B cell (primary cell): ENCODE data around the gene FAM170B. TPM values are rescaled to one million over a fixed set of nuclear protein-coding genes. Genes with fewer than 3 reads are reported as not detected.

Source experiments
- ATAC-seq: fragments of 200-7000 bp; cut with Tn5 transposase; one replicate; pipeline ENCODE4 v1.10.0; 2021; ENCODE audit warnings: low read depth, mild to moderate bottlenecking, moderate number of reproducible peaks, moderate library complexity
- CTCF ChIA-PET: fragments of 350-600 bp; sonication (Branson Sonifier 250); formaldehyde crosslinking; loops from one replicate; lab custom pipeline; 2021; ENCODE audit warnings: antibody characterized with exemption, inconsistent platforms; lab: Charles Lee
- POLR2A ChIA-PET: fragments of 350-600 bp; sonication (Branson Sonifier 250); formaldehyde crosslinking; loops from one replicate; lab custom pipeline; 2021; ENCODE audit warnings: antibody characterized with exemption; lab: Charles Lee
- DNase-seq: peaks from one replicate; pipeline ENCODE4 v3.0.0; 2013
- H2AFZ ChIP-seq: 2 replicates; pipeline ENCODE4 v1.6.1; 2012; ENCODE audit warnings: mild to moderate bottlenecking, low read depth, low read length; ENCODE audit not compliant: insufficient read depth, poor library complexity, severe bottlenecking
- H3K27ac ChIP-seq, 2 donors: 1 replicate in 1 of 2; 2 replicates in 1 of 2; pipeline ENCODE4 v1.5.1; 2012 to 2013; ENCODE audit warnings: low read length in 2 of 2, mild to moderate bottlenecking in 2 of 2, moderate library complexity in 1 of 2
- H3K27me3 ChIP-seq, 4 experiments: fragments of 200-600 bp in 1 of 4; sonication (generic) in 1 of 4; replicated peaks in 1 of 4; 1 replicate in 2 of 4; 2 replicates in 2 of 4; pipeline versions ENCODE4 v1.6.1 to v1.7.0; 2013 to 2016; ENCODE audit warnings: low read length in 3 of 4, mild to moderate bottlenecking in 2 of 4, mixed read lengths in 1 of 4, moderate library complexity in 1 of 4; ENCODE audit not compliant: insufficient read depth in 4 of 4, control insufficient read depth in 3 of 4; ENCODE audit errors: control extremely low read depth in 1 of 4
- H3K36me3 ChIP-seq, 2 experiments: replicated peaks in 1 of 2; 1 replicate in 1 of 2; 2 replicates in 1 of 2; pipeline versions ENCODE4 v1.6.1 to v1.7.1; 2013; ENCODE audit warnings: low read length in 1 of 2; ENCODE audit not compliant: insufficient read depth in 2 of 2, control insufficient read depth in 1 of 2; ENCODE audit errors: control extremely low read depth in 1 of 2, extremely low read depth in 1 of 2
- H3K4me1 ChIP-seq, 2 donors: fragments of 200-600 bp in 1 of 2; sonication (generic) in 1 of 2; 1 replicate in 1 of 2; 2 replicates in 1 of 2; pipeline versions ENCODE4 v1.5.1 to v1.6.1; 2013 to 2017; ENCODE audit warnings: low read length in 2 of 2; ENCODE audit not compliant: control insufficient read depth in 2 of 2, insufficient read depth in 2 of 2
- H3K4me2 ChIP-seq: replicated peaks from 2 replicates; pipeline ENCODE3; 2012; ENCODE audit warnings: mild to moderate bottlenecking, low read depth, low read length; ENCODE audit not compliant: poor library complexity, severe bottlenecking
- H3K4me3 ChIP-seq, 5 experiments: fragments of 200-600 bp in 1 of 5; sonication (generic) in 1 of 5; 1 replicate in 3 of 5; 2 replicates in 2 of 5; pipeline versions ENCODE4 v1.5.1 to v1.7.0; 2011 to 2016; ENCODE audit warnings: low read length in 4 of 5, mild to moderate bottlenecking in 4 of 5, low read depth in 2 of 5, control low read depth in 1 of 5, moderate library complexity in 1 of 5; ENCODE audit not compliant: insufficient read depth in 1 of 5; ENCODE audit errors: control extremely low read depth in 1 of 5, extremely low read depth in 1 of 5
- H3K79me2 ChIP-seq: fragments of 200-600 bp; sonication (generic); one replicate; pipeline ENCODE4 v1.6.0; 2016; ENCODE audit warnings: low read length; ENCODE audit not compliant: control insufficient read depth, insufficient read depth
- H3K9ac ChIP-seq: fragments of 200-600 bp; sonication (generic); 2 replicates; pipeline ENCODE4 v1.6.1; 2017; ENCODE audit warnings: mild to moderate bottlenecking, low read length, moderate library complexity
- H3K9me3 ChIP-seq, 3 donors: one replicate each; pipeline versions ENCODE4 v1.6.1 to v1.7.1; 2013; ENCODE audit warnings: low read length in 2 of 3; ENCODE audit not compliant: control insufficient read depth in 2 of 3, insufficient read depth in 1 of 3; ENCODE audit errors: control extremely low read depth in 1 of 3
- H4K20me1 ChIP-seq: 2 replicates; pipeline ENCODE4 v1.6.0; 2012; ENCODE audit warnings: mild to moderate bottlenecking, low read length; ENCODE audit not compliant: insufficient read depth, control insufficient read depth, poor library complexity, severe bottlenecking
- H3K27ac Mint-ChIP-seq: one replicate; pipeline ENCODE4 v1.8.0; 2021; ENCODE audit warnings: mixed read lengths
- H3K27me3 Mint-ChIP-seq: one replicate; pipeline ENCODE4 v1.8.0; 2021; ENCODE audit warnings: mixed read lengths
- H3K4me1 Mint-ChIP-seq: one replicate; pipeline ENCODE4 v1.8.0; 2021; ENCODE audit warnings: mixed read lengths
- H3K4me3 Mint-ChIP-seq: one replicate; pipeline ENCODE4 v1.8.0; 2021; ENCODE audit warnings: mixed read lengths
- H3K9me3 Mint-ChIP-seq: one replicate; pipeline ENCODE4 v1.8.0; 2022; ENCODE audit warnings: mixed read lengths; ENCODE audit not compliant: insufficient read depth
- EZH2 ChIP-seq: IDR thresholded peaks from 2 replicates; pipeline ENCODE4 v1.6.1; 2012; ENCODE audit warnings: borderline replicate concordance, low read depth, mild to moderate bottlenecking, moderate library complexity, low read length; ENCODE audit not compliant: insufficient read depth, poor library complexity, severe bottlenecking
- WGBS: methylation state at CpG from one replicate; pipeline ENCODE4 v1.1.5; 2013; ENCODE audit warnings: missing lambda C conversion rate; ENCODE audit not compliant: insufficient coverage; 5-methylcytosine and 5-hydroxymethylcytosine counted together
- intact Hi-C: fragments of 100-400 bp; cut with micrococcal nuclease; formaldehyde crosslinking; loops from one replicate; pipeline ENCODE4 v1.10.0; 2022
- polyA plus RNA-seq: library from polyadenylated mRNA; depleted of rRNA; stranded (reverse); fragments of >200 nt; gene quantifications from 2 replicates; pipeline ENCODE4 v1.2.3, GENCODE V29; 2012
- total RNA-seq, 2 donors: library from RNA; stranded (reverse); fragments of 120-200 nt in 1 of 2; gene quantifications; 1 replicate in 1 of 2; 2 replicates in 1 of 2; pipeline versions ENCODE4 v1.2.3 to v1.2.4, GENCODE V29; 2013 to 2022
- TF ChIP-seq, protein P1 (sequence below): fragments of 200-600 bp; IDR thresholded peaks from one replicate; pipeline ENCODE4 v1.8.0; 2022; ENCODE audit warnings: antibody characterized with exemption, mild to moderate bottlenecking

Gene FAM170B
- total and polyA plus RNA-seq, 2 donors (not counting 1 experiment from before 2014, with no cell fraction given), result not detected

DNA sequence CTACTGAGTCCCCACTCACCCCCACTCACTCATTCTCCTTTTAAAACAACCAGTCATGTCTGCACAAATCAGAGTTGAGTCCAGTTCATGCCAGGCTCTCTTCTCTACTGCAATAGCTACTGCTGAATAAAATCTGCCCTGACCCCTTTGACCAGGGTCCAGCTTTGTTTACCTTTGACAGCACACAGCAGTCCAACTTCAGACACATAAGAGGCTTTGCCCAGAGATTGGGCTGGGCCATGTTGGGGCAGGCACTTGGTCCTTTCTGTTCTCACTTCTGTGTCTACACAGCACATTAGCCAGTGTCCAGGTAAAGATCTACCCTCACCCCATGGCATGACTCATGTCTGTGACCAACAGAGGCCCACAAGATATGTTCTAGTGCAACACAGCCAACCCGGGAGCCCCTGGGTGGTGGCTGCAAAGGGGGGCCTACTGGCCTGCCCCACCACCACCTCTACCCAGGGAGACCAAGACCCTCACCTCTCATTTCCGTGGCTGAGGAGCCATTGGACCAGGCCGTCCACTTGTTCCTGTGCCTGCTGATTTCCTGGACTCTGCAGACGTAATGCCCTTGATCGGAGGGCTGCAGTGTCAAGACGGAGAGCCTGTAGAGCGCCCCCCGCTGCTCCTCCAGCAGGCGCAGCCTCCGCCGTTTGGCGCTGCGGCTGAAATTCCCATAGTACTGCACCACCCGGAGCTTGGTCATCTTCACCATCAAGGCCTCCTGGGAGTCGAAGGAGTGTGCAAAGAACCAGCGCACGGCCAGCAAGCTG, 26.5 kb downstream of the FAM170B start:
- Histone ChIP-seq H3K27ac (no peak overlapping the region), H3K9ac (no peak overlapping the region), H2AFZ (no peak overlapping the region), H4K20me1 (no peaks in the 10 kb centered on the region), H3K9me3 (no peaks in the 10 kb centered on the region), H3K4me2 (no peak overlapping the region), H3K4me3 (no peak overlapping the region), H3K27me3 (peaks cover 0 to 16% (median 2%) of the 10 kb centered on the region in 4 experiments), H3K36me3 (no peaks in the 10 kb centered on the region), H3K79me2 (no peaks in the 10 kb centered on the region), H3K4me1 (no peaks in the 10 kb centered on the region)
- Mint-ChIP-seq H3K9me3 (no peaks in the 10 kb centered on the region), H3K4me3 (no peak overlapping the region), H3K27me3 (peaks cover 12% of the 10 kb centered on the region), H3K4me1 (no peaks in the 10 kb centered on the region), H3K27ac (no peak overlapping the region)
- ChIA-PET POLR2A (no interaction called here), CTCF (no interaction called here)
- TF ChIP-seq, protein P1, sequence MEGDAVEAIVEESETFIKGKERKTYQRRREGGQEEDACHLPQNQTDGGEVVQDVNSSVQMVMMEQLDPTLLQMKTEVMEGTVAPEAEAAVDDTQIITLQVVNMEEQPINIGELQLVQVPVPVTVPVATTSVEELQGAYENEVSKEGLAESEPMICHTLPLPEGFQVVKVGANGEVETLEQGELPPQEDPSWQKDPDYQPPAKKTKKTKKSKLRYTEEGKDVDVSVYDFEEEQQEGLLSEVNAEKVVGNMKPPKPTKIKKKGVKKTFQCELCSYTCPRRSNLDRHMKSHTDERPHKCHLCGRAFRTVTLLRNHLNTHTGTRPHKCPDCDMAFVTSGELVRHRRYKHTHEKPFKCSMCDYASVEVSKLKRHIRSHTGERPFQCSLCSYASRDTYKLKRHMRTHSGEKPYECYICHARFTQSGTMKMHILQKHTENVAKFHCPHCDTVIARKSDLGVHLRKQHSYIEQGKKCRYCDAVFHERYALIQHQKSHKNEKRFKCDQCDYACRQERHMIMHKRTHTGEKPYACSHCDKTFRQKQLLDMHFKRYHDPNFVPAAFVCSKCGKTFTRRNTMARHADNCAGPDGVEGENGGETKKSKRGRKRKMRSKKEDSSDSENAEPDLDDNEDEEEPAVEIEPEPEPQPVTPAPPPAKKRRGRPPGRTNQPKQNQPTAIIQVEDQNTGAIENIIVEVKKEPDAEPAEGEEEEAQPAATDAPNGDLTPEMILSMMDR, result no peak
- no peak for TF ChIP-seq EZH2
- intact Hi-C loops, result no loop called here
- ATAC-seq (no peak), DNase-seq (no peak)
- WGBS, result 96% methylated on average over 17 of the region's 17 CpGs

DNA sequence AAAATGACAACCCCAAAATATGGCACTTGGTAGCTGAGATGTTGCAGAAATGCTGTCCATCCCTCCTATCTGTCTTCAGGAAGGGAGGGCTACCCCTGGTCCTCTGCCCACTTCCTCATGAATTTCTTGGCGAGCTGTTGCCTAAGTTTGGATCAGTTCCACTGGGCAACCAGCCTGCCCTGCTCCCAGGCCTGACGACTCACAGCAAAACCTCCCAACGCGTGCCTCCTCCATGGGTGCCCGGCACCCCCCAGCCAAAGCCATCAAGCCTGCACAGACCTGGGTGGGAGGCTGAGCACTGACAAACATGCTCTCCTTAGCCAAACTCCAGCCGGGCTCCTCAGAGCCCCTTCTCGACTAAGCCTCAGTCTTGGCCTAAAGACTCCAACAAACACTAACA, 27.4 kb downstream of the FAM170B start:
- CTCF ChIA-PET, result no interaction called here
- 83% methylated on average over 7 of the region's 7 CpGs for WGBS

More for the DNA sequence above, 27.4 kb downstream of the FAM170B start:
- no peak overlapping the region for H3K4me3 ChIP-seq
- no peaks in the 10 kb centered on the region for H3K4me1 ChIP-seq
- H3K36me3 ChIP-seq, result no peaks in the 10 kb centered on the region
- H3K27ac ChIP-seq, result no peak overlapping the region
- no peak overlapping the region for H3K9ac ChIP-seq
- Mint-ChIP-seq H3K9me3 (no peaks in the 10 kb centered on the region), H3K4me1 (no peaks in the 10 kb centered on the region), H3K27ac (no peak overlapping the region), H3K27me3 (peaks cover 16% of the 10 kb centered on the region), H3K4me3 (no peak overlapping the region)
- intact Hi-C loops, result no loop called here
- H3K27me3 ChIP-seq, result peaks cover 0 to 13% (median 2%) of the 10 kb centered on the region in 4 experiments
- POLR2A ChIA-PET, result no interaction called here
- no peaks in the 10 kb centered on the region for H3K9me3 ChIP-seq
- TF ChIP-seq, protein P1, result no peak
- no peak overlapping the region for H2AFZ ChIP-seq
- no peak for DNase-seq
- ATAC-seq, result no peak
- H3K79me2 ChIP-seq, result no peaks in the 10 kb centered on the region
- no peak overlapping the region for H3K4me2 ChIP-seq
- H4K20me1 ChIP-seq, result no peaks in the 10 kb centered on the region
